GM12878 (cell line): ENCODE results near the gene TRMU. TPM values are rescaled to one million over a fixed set of nuclear protein-coding genes. Genes with fewer than 3 reads are reported as not detected.

Experiments used
- ATAC-seq: fragments of 200-7000 bp; cut with Tn5 transposase; 3 replicates; pipeline ENCODE4 v1.9.1; 2020; ENCODE audit warnings: mild to moderate bottlenecking, moderate library complexity
- BruUV-seq: library from RNA; stranded (reverse); fragments of 400-500 nt; replicated peaks from 2 replicates; lab custom pipeline; 2021; lab: Mats Ljungman, UMichigan
- CTCF ChIA-PET: fragments of 300-600 bp; sonication (Branson Sonifier 250); formaldehyde crosslinking; extraction: SDS; loops from one replicate; lab custom pipeline; 2021; ENCODE audit warnings: inconsistent platforms; lab: Yijun Ruan, JAX
- POLR2A ChIA-PET: fragments of 350-600 bp; formaldehyde crosslinking; extraction: SDS; loops from one replicate; lab custom pipeline; 2021; ENCODE audit warnings: inconsistent platforms; lab: Charles Lee
- RAD21 ChIA-PET: fragments of 300-600 bp; sonication (Branson Sonifier 250); formaldehyde crosslinking; loops from one replicate; lab custom pipeline; 2023; ENCODE audit warnings: antibody characterized with exemption; ENCODE audit not compliant: unreplicated experiment; lab: Charles Lee
- SMC1A ChIA-PET: fragments of 300-600 bp; sonication (Branson Sonifier 250); formaldehyde crosslinking; loops from one replicate; lab custom pipeline; 2023; ENCODE audit not compliant: unreplicated experiment, uncharacterized antibody; lab: Charles Lee
- DNase-seq: peaks from one replicate; pipeline ENCODE4 v3.0.0-alpha.2; 2011; ENCODE audit warnings: low read depth, low spot score
- FAIRE-seq: peaks from 3 replicates; lab custom pipeline; 2011; peaks lifted over from hg19 to GRCh38; lab: Jason Lieb, UNC
- H2AFZ ChIP-seq: 2 replicates; pipeline ENCODE4 v1.6.0; 2011; ENCODE audit warnings: low read depth, low read length, control low read depth; ENCODE audit not compliant: control insufficient read depth
- H3K27ac ChIP-seq: 2 replicates; pipeline ENCODE4 v1.5.1; 2011; ENCODE audit warnings: control low read depth; ENCODE audit not compliant: control insufficient read depth, insufficient read depth
- H3K27me3 ChIP-seq, 2 experiments: replicated peaks in 1 of 2; 2 replicates each; pipeline versions ENCODE4 v1.6.0 to v1.6.1; 2011; ENCODE audit warnings: low read length in 1 of 2; ENCODE audit not compliant: control insufficient read depth in 2 of 2, insufficient read depth in 2 of 2
- H3K36me3 ChIP-seq, 2 experiments: 2 replicates each; pipeline ENCODE4 v1.5.1; 2011; ENCODE audit warnings: low read length in 1 of 2; ENCODE audit not compliant: control insufficient read depth in 2 of 2, insufficient read depth in 2 of 2
- H3K4me1 ChIP-seq: 2 replicates; pipeline ENCODE4 v1.6.1; 2011; ENCODE audit warnings: mild to moderate bottlenecking, low read length, moderate library complexity, mixed read lengths; ENCODE audit not compliant: control insufficient read depth, insufficient read depth
- H3K4me2 ChIP-seq: 2 replicates; pipeline ENCODE4 v1.6.0; 2011; ENCODE audit warnings: control low read depth; ENCODE audit not compliant: control insufficient read depth, insufficient read depth
- H3K4me3 ChIP-seq: fragments of 200-600 bp; sonication (generic); 2 replicates; pipeline ENCODE4 v1.5.1; 2016
- H3K79me2 ChIP-seq: 2 replicates; pipeline ENCODE4 v1.6.0; 2011; ENCODE audit warnings: low read length; ENCODE audit not compliant: control insufficient read depth, insufficient read depth
- H3K9ac ChIP-seq: 2 replicates; pipeline ENCODE4 v1.8.0; 2011; ENCODE audit warnings: low read length, control low read depth, mixed read lengths; ENCODE audit not compliant: control insufficient read depth, insufficient read depth
- H3K9me3 ChIP-seq: replicated peaks from 3 replicates; pipeline ENCODE4 v1.5.1; 2011; ENCODE audit warnings: mild to moderate bottlenecking, low read length; ENCODE audit not compliant: control insufficient read depth, insufficient read depth
- H4K20me1 ChIP-seq: 2 replicates; pipeline ENCODE4 v1.6.0; 2011; ENCODE audit not compliant: control insufficient read depth, insufficient read depth
- BCL3 ChIP-seq: IDR thresholded peaks from 2 replicates; pipeline ENCODE4 v1.6.1; 2011; ENCODE audit warnings: borderline replicate concordance, low read depth, mild to moderate bottlenecking, moderate library complexity, low read length; ENCODE audit not compliant: insufficient read depth, poor library complexity, severe bottlenecking
- CEBPB ChIP-seq, 2 experiments: fragments of 150-350 bp in 1 of 2; IDR thresholded peaks; 2 replicates each; pipeline ENCODE4 v1.6.1; 2012 to 2014; ENCODE audit warnings: low read depth in 2 of 2, low read length in 2 of 2, borderline replicate concordance in 1 of 2, inconsistent platforms in 1 of 2
- CHD1 ChIP-seq: IDR thresholded peaks from 2 replicates; pipeline ENCODE4 v1.6.1; 2012; ENCODE audit warnings: low read depth, low read length, improper control_type of control experiment
- EP300 ChIP-seq, 2 experiments: fragments of 150-350 bp in 1 of 2; IDR thresholded peaks; 2 replicates each; pipeline ENCODE4 v1.6.1; 2011 to 2012; ENCODE audit warnings: low read depth in 2 of 2, low read length in 2 of 2, borderline replicate concordance in 1 of 2, improper control_type of control experiment in 1 of 2, inconsistent platforms in 1 of 2; ENCODE audit not compliant: control insufficient read depth in 1 of 2
- IRF3 ChIP-seq: fragments of 450-650 bp; IDR thresholded peaks from 2 replicates; pipeline ENCODE4 v1.6.1; 2014; ENCODE audit warnings: mild to moderate bottlenecking
- IRF5 ChIP-seq: fragments of 450-650 bp; IDR thresholded peaks from 2 replicates; pipeline ENCODE4 v1.6.1; 2017; ENCODE audit warnings: borderline replicate concordance
- LARP7 ChIP-seq: fragments of 450-650 bp; IDR thresholded peaks from 2 replicates; pipeline ENCODE4 v1.6.1; 2017; ENCODE audit warnings: mild to moderate bottlenecking
- NFXL1 ChIP-seq: fragments of 450-650 bp; IDR thresholded peaks from 2 replicates; pipeline ENCODE4 v1.6.1; 2017; ENCODE audit warnings: antibody characterized with exemption, mild to moderate bottlenecking, borderline replicate concordance
- NFYA ChIP-seq: IDR thresholded peaks from 2 replicates; pipeline ENCODE4 v1.6.1; 2011; ENCODE audit warnings: low read depth, mild to moderate bottlenecking, low read length, improper control_type of control experiment, borderline replicate concordance
- NRF1 ChIP-seq: conservative IDR thresholded peaks from 2 replicates; pipeline ENCODE4 v1.6.1; 2011; ENCODE audit warnings: mild to moderate bottlenecking, low read depth, low read length, improper control_type of control experiment
- SIX5 ChIP-seq: IDR thresholded peaks from 2 replicates; pipeline ENCODE4 v1.6.1; 2011; ENCODE audit warnings: mild to moderate bottlenecking, low read depth, low read length, moderate library complexity; ENCODE audit not compliant: severe bottlenecking
- TARDBP ChIP-seq: IDR thresholded peaks from 2 replicates; pipeline ENCODE4 v1.6.1; 2016; ENCODE audit warnings: borderline replicate concordance
- WRNIP1 ChIP-seq: IDR thresholded peaks from 2 replicates; pipeline ENCODE4 v1.6.1; 2011; ENCODE audit warnings: low read depth, low read length, improper control_type of control experiment, borderline replicate concordance
- ZNF622 ChIP-seq: fragments of 450-650 bp; IDR thresholded peaks from 2 replicates; pipeline ENCODE4 v1.6.1; 2017; ENCODE audit warnings: mild to moderate bottlenecking, inconsistent platforms
- WGBS: methylation state at CpG from one replicate; pipeline ENCODE4 v1.1.6; 2016; ENCODE audit warnings: low lambda C conversion rate; ENCODE audit not compliant: insufficient replicate concordance, insufficient coverage; ENCODE audit errors: missing lambda C conversion rate; 5-methylcytosine and 5-hydroxymethylcytosine counted together
- in situ Hi-C: fragments of 300-500 bp; cut with MboI; formaldehyde crosslinking; loops from 9 replicates; pipeline ENCODE4 v1.14.3; 2018; ENCODE audit warnings: mixed read lengths
- intact Hi-C: fragments of 100-400 bp; cut with micrococcal nuclease; formaldehyde crosslinking; loops from one replicate; pipeline ENCODE4 v1.14.2; 2022; ENCODE audit not compliant: unreplicated experiment
- polyA plus RNA-seq, 11 experiments: library from polyadenylated mRNA; depleted of rRNA in 4 of 11; unstranded in 6 of 11; stranded (reverse) in 5 of 11; fragments of >200 nt; fragmentation: Nextera tagmentation in 4 of 11; fragmentation: Illumina TruSeq in 1 of 11; extraction: Ambion mirVana in 4 of 11; extraction: Trizol in 1 of 11; gene quantifications; 1 replicate in 1 of 11; 2 replicates in 10 of 11; pipeline versions ENCODE4 v1.2.1 to v1.2.3, GENCODE V29; 2011 to 2016; ENCODE audit warnings: inconsistent platforms in 2 of 11, missing spikeins in 2 of 11, low read depth in 1 of 11
- total RNA-seq, 4 experiments: library from RNA; depleted of rRNA in 3 of 4; stranded (reverse); fragments of >200 nt in 3 of 4; fragmentation: Illumina TruSeq in 1 of 4; extraction: Trizol in 1 of 4; gene quantifications; 2 replicates each; pipeline versions ENCODE4 v1.2.1 to v1.2.3, GENCODE V29; 2013 to 2021
- TF ChIP-seq, protein P1 (sequence below): IDR thresholded peaks from 2 replicates; pipeline ENCODE4 v1.6.1; 2011; ENCODE audit warnings: mild to moderate bottlenecking, low read depth, low read length, moderate library complexity; ENCODE audit not compliant: insufficient replicate concordance
- TF ChIP-seq, protein P2 (sequence below): IDR thresholded peaks from 2 replicates; pipeline ENCODE4 v1.6.1; 2012; ENCODE audit warnings: mild to moderate bottlenecking, low read depth, low read length

The TRMU gene
- total and polyA plus RNA-seq, 10 of the 15 experiments (the other 5 are each of a cell fraction or from before 2014, with no cell fraction given) = 3.5 to 57.0 (median 44.0) TPM

- no peak overlapping the region for H3K9ac ChIP-seq
- H2AFZ ChIP-seq = no peak overlapping the region
- no peak overlapping the region for H3K27ac ChIP-seq
- SMC1A ChIA-PET = no interaction called here
- ATAC-seq = no peak
- no peak for DNase-seq
- no peak overlapping the region for H3K4me3 ChIP-seq
- no peaks in the 10 kb centered on the region for H3K27me3 ChIP-seq
- H3K4me2 ChIP-seq = no peak overlapping the region
- H3K36me3 ChIP-seq = no peaks in the 10 kb centered on the region
- WGBS = 30% methylated on average over 8 of the region's 8 CpGs
- H4K20me1 ChIP-seq = no peaks in the 10 kb centered on the region
- no peak for FAIRE-seq
- intact Hi-C loops (no loop called here), in situ Hi-C loops (no loop called here)
- CTCF ChIA-PET = no interaction called here
- no peaks in the 10 kb centered on the region for H3K4me1 ChIP-seq
- POLR2A ChIA-PET = no interaction called here
- H3K9me3 ChIP-seq = no peaks in the 10 kb centered on the region
- RAD21 ChIA-PET = no interaction called here
- H3K79me2 ChIP-seq = no peaks in the 10 kb centered on the region
- no TSS peak for BruUV-seq
- TF ChIP-seq TARDBP (no peak), NRF1 (no peak), BCL3 (no peak), EP300 (IDR thresholded peaks at IDR 0.05; ENCODE audit: borderline replicate concordance in 1 of 2, control insufficient read depth in 1 of 2, low read depth in 2 of 2, low read length in 2 of 2) (no peak), CHD1 (no peak), WRNIP1 (no peak), ZNF622 (no peak), IRF3 (no peak), SIX5 (no peak), CEBPB (IDR thresholded peaks at IDR 0.05; ENCODE audit: borderline replicate concordance in 1 of 2, low read depth in 2 of 2, low read length in 2 of 2) (no peak), NFXL1 (no peak), IRF5 (no peak), LARP7 (no peak), NFYA (no peak)
- TF ChIP-seq, protein P1, sequence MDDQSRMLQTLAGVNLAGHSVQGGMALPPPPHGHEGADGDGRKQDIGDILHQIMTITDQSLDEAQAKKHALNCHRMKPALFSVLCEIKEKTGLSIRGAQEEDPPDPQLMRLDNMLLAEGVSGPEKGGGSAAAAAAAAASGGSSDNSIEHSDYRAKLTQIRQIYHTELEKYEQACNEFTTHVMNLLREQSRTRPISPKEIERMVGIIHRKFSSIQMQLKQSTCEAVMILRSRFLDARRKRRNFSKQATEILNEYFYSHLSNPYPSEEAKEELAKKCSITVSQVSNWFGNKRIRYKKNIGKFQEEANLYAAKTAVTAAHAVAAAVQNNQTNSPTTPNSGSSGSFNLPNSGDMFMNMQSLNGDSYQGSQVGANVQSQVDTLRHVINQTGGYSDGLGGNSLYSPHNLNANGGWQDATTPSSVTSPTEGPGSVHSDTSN = no peak
- TF ChIP-seq, protein P2, sequence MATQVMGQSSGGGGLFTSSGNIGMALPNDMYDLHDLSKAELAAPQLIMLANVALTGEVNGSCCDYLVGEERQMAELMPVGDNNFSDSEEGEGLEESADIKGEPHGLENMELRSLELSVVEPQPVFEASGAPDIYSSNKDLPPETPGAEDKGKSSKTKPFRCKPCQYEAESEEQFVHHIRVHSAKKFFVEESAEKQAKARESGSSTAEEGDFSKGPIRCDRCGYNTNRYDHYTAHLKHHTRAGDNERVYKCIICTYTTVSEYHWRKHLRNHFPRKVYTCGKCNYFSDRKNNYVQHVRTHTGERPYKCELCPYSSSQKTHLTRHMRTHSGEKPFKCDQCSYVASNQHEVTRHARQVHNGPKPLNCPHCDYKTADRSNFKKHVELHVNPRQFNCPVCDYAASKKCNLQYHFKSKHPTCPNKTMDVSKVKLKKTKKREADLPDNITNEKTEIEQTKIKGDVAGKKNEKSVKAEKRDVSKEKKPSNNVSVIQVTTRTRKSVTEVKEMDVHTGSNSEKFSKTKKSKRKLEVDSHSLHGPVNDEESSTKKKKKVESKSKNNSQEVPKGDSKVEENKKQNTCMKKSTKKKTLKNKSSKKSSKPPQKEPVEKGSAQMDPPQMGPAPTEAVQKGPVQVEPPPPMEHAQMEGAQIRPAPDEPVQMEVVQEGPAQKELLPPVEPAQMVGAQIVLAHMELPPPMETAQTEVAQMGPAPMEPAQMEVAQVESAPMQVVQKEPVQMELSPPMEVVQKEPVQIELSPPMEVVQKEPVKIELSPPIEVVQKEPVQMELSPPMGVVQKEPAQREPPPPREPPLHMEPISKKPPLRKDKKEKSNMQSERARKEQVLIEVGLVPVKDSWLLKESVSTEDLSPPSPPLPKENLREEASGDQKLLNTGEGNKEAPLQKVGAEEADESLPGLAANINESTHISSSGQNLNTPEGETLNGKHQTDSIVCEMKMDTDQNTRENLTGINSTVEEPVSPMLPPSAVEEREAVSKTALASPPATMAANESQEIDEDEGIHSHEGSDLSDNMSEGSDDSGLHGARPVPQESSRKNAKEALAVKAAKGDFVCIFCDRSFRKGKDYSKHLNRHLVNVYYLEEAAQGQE = no peak
Measured at GRCh38 chr22:46406349-46406748, 70.8 kb downstream of the TRMU start.
